GM23248 (cell line): Measurements from ENCODE around the gene ADAM8.

Experiments used
- EZH2 ChIP-seq: fragments of 200-600 bp; sonication (generic); IDR thresholded peaks from 2 replicates; pipeline ENCODE4 v1.6.1; 2018; ENCODE audit warnings: antibody characterized with exemption, mild to moderate bottlenecking; ENCODE audit not compliant: insufficient read depth, poor library complexity, severe bottlenecking
- EZH2phosphoT487 ChIP-seq: fragments of 200-600 bp; sonication (generic); IDR thresholded peaks from 2 replicates; pipeline ENCODE4 v1.6.1; 2018; ENCODE audit warnings: antibody characterized with exemption, moderate library complexity, mild to moderate bottlenecking, low read depth; ENCODE audit not compliant: insufficient read depth

- TF ChIP-seq EZH2: no peak
- TF ChIP-seq EZH2phosphoT487: no peak
Measured at GRCh38 chr10:133243593-133243992, 33.1 kb downstream of the ADAM8 start.
